Tongue (tissue), 2 donors: Measurements from ENCODE around the gene CCDC200. TPM values are rescaled to one million over a fixed set of nuclear protein-coding genes. Genes with fewer than 3 reads are reported as not detected.

ENCODE experiments used
- small RNA-seq: library from RNA; depleted of rRNA; stranded (forward); fragments of <200 nt; gene quantifications from one replicate; pipeline ENCODE3, GENCODE V24; 2014; ENCODE audit warnings: low replicate concordance
- total RNA-seq: library from RNA; depleted of rRNA; stranded (reverse); fragments of >200 nt; gene quantifications from one replicate; pipeline ENCODE4 v1.2.3, GENCODE V29; 2014

Gene CCDC200
- total RNA-seq, 1 donor from 2014 or later = not detected

Small RNA genes lying within 50 kb of the gene (small RNA-seq; reads per million reads assigned to genes)
- gene RF00004 (not detected), gene RNU2-1 (not detected)

Other genes starting within 250 kb of the CCDC200 start
- gene PTGES3L, start 248.5 kb downstream of the CCDC200 start, total RNA-seq = 61.5 TPM
- 10.7 TPM for gene RUNDC1, start 248.1 kb downstream of the CCDC200 start, total RNA-seq
- 1,583 TPM for gene RPL27, start 230.2 kb downstream of the CCDC200 start, total RNA-seq
- gene IFI35, start 221.8 kb downstream of the CCDC200 start, total RNA-seq = 6.7 TPM
- gene VAT1, start 206.2 kb downstream of the CCDC200 start, total RNA-seq = 66.7 TPM
- 0.92 TPM for gene RND2, start 203.4 kb downstream of the CCDC200 start, total RNA-seq
- 21.4 TPM for gene BRCA1, start 103.3 kb downstream of the CCDC200 start, total RNA-seq
- 102 TPM for gene NBR1, start 57.4 kb downstream of the CCDC200 start, total RNA-seq
- gene TMEM106A, start 16.7 kb downstream of the CCDC200 start, total RNA-seq = 5.7 TPM
- not detected for gene RNU2-1, start 5.4 kb upstream of the CCDC200 start, total RNA-seq
- gene ARL4D, start 170.4 kb upstream of the CCDC200 start, total RNA-seq = 13.8 TPM